HCEC 1CT (cell line): ENCODE measurements around the gene PLA2G4A.

Source experiments
- DNase-seq: peaks from one replicate; pipeline ENCODE4 v3.0.0-alpha.2; 2017

Gene PLA2G4A

GRCh38 chr1:186978596-186979556 is 150.1 kb downstream of the PLA2G4A start:
- DNase-seq: no peak

- no peak for DNase-seq
These were observed 151.7 kb downstream of the PLA2G4A start for GRCh38 chr1:186980400-186980799.

- no peak for DNase-seq
These were observed 153.4 kb downstream of the PLA2G4A start for GRCh38 chr1:186982116-186982515.

GRCh38 chr1:186983327-186983726 is 154.6 kb downstream of the PLA2G4A start:
- DNase-seq: peak; percentile 53

GRCh38 chr1:186984959-186985358 is 156.2 kb downstream of the PLA2G4A start:
- no peak for DNase-seq

- peak; percentile 50 for DNase-seq
These were observed 157.2 kb downstream of the PLA2G4A start for GRCh38 chr1:186985889-186986491.

GRCh38 chr1:186987065-186987464 is 158.3 kb downstream of the PLA2G4A start:
- no peak for DNase-seq

- no peak for DNase-seq
These were observed 159.0 kb downstream of the PLA2G4A start for GRCh38 chr1:186987769-186988168.

GRCh38 chr1:186993996-186994395 is 165.2 kb downstream of the PLA2G4A start:
- DNase-seq: no peak

GRCh38 chr1:186994897-186995296 is 166.1 kb downstream of the PLA2G4A start:
- no peak for DNase-seq

- no peak for DNase-seq
These were observed 168.1 kb downstream of the PLA2G4A start for GRCh38 chr1:186996816-186997215.

- no peak for DNase-seq
These were observed 169.1 kb downstream of the PLA2G4A start for GRCh38 chr1:186997877-186998276.

- DNase-seq: no peak
These were observed 170.8 kb downstream of the PLA2G4A start for GRCh38 chr1:186999506-186999905.

- DNase-seq: peak; percentile 95
These were observed 172.6 kb downstream of the PLA2G4A start for GRCh38 chr1:187001198-187001889.

GRCh38 chr1:187003353-187003752 is 174.6 kb downstream of the PLA2G4A start:
- no peak for DNase-seq

GRCh38 chr1:187006896-187007295 is 178.1 kb downstream of the PLA2G4A start:
- DNase-seq: no peak

- DNase-seq: no peak
These were observed 180.6 kb downstream of the PLA2G4A start for GRCh38 chr1:187009320-187009719.

- DNase-seq: peak; percentile 62
These were observed 182.0 kb downstream of the PLA2G4A start for GRCh38 chr1:187010571-187011309.

GRCh38 chr1:187013582-187014200 is 184.9 kb downstream of the PLA2G4A start:
- DNase-seq: peak; percentile 73

GRCh38 chr1:187018291-187018690 is 189.5 kb downstream of the PLA2G4A start:
- peak; percentile 16 for DNase-seq

GRCh38 chr1:187027253-187027652 is 198.5 kb downstream of the PLA2G4A start:
- no peak for DNase-seq

- DNase-seq: no peak
These were observed 203.7 kb downstream of the PLA2G4A start for GRCh38 chr1:187032316-187032981.
